Heart right ventricle (tissue), 16 donors: ENCODE data around the gene NT5DC1. TPM values are rescaled to one million over a fixed set of nuclear protein-coding genes. Genes with fewer than 3 reads are reported as not detected.

Experiments used
- ATAC-seq, 8 donors: fragments of 200-7000 bp; cut with Tn5 transposase; one replicate each; pipeline ENCODE4 v1.9.1; 2020; ENCODE audit warnings: mild to moderate bottlenecking in 8 of 8, moderate library complexity in 8 of 8, moderate number of reproducible peaks in 1 of 8
- DNase-seq, 2 donors: peaks; one replicate each; pipeline ENCODE4 v3.0.0-alpha.2; 2020
- H3K27ac ChIP-seq, 10 donors: fragments of 200-600 bp; sonication (generic) in 2 of 10; one replicate each; pipeline versions ENCODE4 v1.5.0 to v1.8.0; 2020 to 2022; ENCODE audit warnings: mild to moderate bottlenecking in 3 of 10
- H3K27me3 ChIP-seq, 7 donors: fragments of 200-600 bp; one replicate each; pipeline ENCODE4 v1.8.0; 2021 to 2022; ENCODE audit warnings: mild to moderate bottlenecking in 2 of 7
- H3K36me3 ChIP-seq, 9 donors: fragments of 200-600 bp; sonication (generic) in 1 of 9; one replicate each; pipeline versions ENCODE4 v1.5.0 to v1.8.0; 2020 to 2022; ENCODE audit warnings: mild to moderate bottlenecking in 2 of 9
- H3K4me1 ChIP-seq, 9 donors: fragments of 200-600 bp; sonication (generic) in 1 of 9; one replicate each; pipeline versions ENCODE4 v1.5.0 to v1.8.0; 2020 to 2022; ENCODE audit warnings: mild to moderate bottlenecking in 4 of 9
- H3K4me3 ChIP-seq, 10 donors: fragments of 200-600 bp; sonication (generic) in 2 of 10; one replicate each; pipeline versions ENCODE4 v1.5.0 to v1.8.0; 2020 to 2022; ENCODE audit warnings: mild to moderate bottlenecking in 7 of 10, moderate library complexity in 2 of 10
- H3K9me3 ChIP-seq, 11 donors: fragments of 200-600 bp in 10 of 11; sonication (generic) in 2 of 11; one replicate each; pipeline versions ENCODE4 v1.5.0 to v1.8.0; 2013 to 2022; ENCODE audit warnings: mild to moderate bottlenecking in 2 of 11, control low read depth in 1 of 11, moderate library complexity in 1 of 11
- CTCF ChIP-seq, 9 donors: fragments of 200-600 bp; sonication (generic) in 2 of 9; IDR thresholded peaks; one replicate each; pipeline versions ENCODE4 v1.5.0 to v1.8.0; 2021 to 2022; ENCODE audit warnings: antibody characterized with exemption in 9 of 9, mild to moderate bottlenecking in 5 of 9, moderate library complexity in 1 of 9
- WGBS, 2 donors: extraction: QIAGEN DNeasy Blood & Tissue Kit; methylation state at CpG; one replicate each; pipeline ENCODE4 v1.1.7; 2013; ENCODE audit warnings: inconsistent platforms in 1 of 2; 5-methylcytosine and 5-hydroxymethylcytosine counted together
- intact Hi-C, 10 donors: fragments of 100-400 bp; cut with DNase I; formaldehyde crosslinking; loops; one replicate each; pipeline versions ENCODE4 v1.11.1 to v1.14.2; 2022
- polyA plus RNA-seq, 2 donors: library from polyadenylated mRNA; stranded (reverse); fragments of 200-250 nt; gene quantifications; one replicate each; pipeline ENCODE4 v1.2.3, GENCODE V29; 2013
- total RNA-seq, 10 donors: library from RNA; stranded (reverse); fragmentation: NEBNext Ultra II Directional in 3 of 10; extraction: Animal tissue kit (Norgen Biotek cat#: 25700) in 3 of 10; gene quantifications; one replicate each; pipeline versions ENCODE4 v1.2.1 to v1.2.4, GENCODE V29; 2021 to 2023
- donor health status: Arrhythmogenic right ventricular cardiomyopathy.
- donor health status: ischemic (EF 13 %, LVEDD 7.1; RV severe dilation, severe dysfunction).
- donor health status: healthy with polysubstance abuse.
- donor health status: DM: no; HTN: yes; CAD: no.
- donor health status: DM: no; HTN: no; CAD: no.
- donor health status: ischemic (EF 25% LVEDD 6.9; RV normal size, moderate dysfunction).
- donor health status: ischemic (EF 25% LVEDD 5.7; RV mildly dilated, moderate dysfunction).
- donor health status: healthy.
- donor health status: DM: yes; HTN: yes; CAD: no.
- donor health status: Ischemic cardiomyopathy.
- donor health status: ischemic (EF 35%, LVEDD 5.7; RV mildly dilated, moderate dysfunction).
- donor health status: nonischemic (EF 11% LVEDD 7.7; RV severe dilation, severe dysfunction).
- donor health status: DM: yes; HTN: yes; CAD: no.
- donor health status: PGD.
- donor health status: ischemic (EF 29% LVEDD 5.4; RV normal size, mild dysfunction).
- donor health status: nonischemic (EF 23%, LVEDD 6.1; RV moderate dilation, normal function).

Gene NT5DC1
- total and polyA plus RNA-seq, 12 donors = 5.9 to 69.7 (median 57.3) TPM

DNA sequence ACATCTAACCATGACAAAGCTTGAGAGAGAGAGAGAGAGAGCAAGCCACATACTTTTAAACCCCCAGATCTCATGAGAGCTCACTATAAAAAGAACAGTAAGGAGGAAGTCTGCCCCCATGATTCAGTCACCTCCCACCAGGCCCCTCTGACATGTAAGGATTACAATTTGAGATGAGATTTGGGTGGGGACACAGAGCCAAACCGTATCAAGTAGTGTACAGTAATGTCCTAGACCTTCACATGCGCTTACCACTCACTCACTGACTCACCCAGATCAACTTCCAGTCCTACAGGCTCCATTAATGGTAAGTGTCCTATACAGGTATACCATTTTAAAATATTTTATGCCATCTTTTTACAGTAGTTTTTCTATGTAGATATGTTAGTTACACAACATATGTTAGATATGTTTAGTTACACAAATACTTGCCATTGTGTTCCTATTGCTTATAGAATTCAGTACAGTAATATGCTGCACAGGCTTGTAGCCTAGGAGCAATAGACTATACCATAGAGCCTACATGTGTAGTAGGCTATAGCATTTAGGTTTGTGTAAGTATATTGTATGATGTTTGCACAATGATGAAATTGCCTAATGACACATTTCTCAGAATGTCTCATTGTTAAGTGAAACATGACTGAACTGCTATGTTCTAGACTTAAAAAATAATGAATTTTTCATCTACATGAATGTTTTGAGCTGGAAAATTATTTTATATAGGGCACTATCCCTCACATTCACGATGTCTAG is 167.4 kb downstream of the NT5DC1 start:
- peaks cover 0 to 20% (median 6%) of the 10 kb centered on the region in 9 donors for H3K4me1 ChIP-seq
- TF ChIP-seq CTCF (IDR thresholded peaks at IDR 0.05) = no peak
- intact Hi-C loops = loop anchor here in 3 of 10 donors (5.0 to 10.0 kb wide), 4 partner anchors 51 to 297 kb away; no protein-coding TSS in a partner anchor
- H3K36me3 ChIP-seq = peaks cover 0 to 27% (median 0%) of the 10 kb centered on the region in 9 donors
- peaks cover 0 to 13% (median 5%) of the 10 kb centered on the region in 11 donors for H3K9me3 ChIP-seq
- H3K27ac ChIP-seq = no peak overlapping the region
- peak in 1 of 8 donors; percentile 51 for ATAC-seq
- no peak overlapping the region for H3K4me3 ChIP-seq
- 46 to 47% methylated on average over 3 of the region's 3 CpGs for WGBS, 2 donors
- DNase-seq = no peak
- no peaks in the 10 kb centered on the region for H3K27me3 ChIP-seq

DNA sequence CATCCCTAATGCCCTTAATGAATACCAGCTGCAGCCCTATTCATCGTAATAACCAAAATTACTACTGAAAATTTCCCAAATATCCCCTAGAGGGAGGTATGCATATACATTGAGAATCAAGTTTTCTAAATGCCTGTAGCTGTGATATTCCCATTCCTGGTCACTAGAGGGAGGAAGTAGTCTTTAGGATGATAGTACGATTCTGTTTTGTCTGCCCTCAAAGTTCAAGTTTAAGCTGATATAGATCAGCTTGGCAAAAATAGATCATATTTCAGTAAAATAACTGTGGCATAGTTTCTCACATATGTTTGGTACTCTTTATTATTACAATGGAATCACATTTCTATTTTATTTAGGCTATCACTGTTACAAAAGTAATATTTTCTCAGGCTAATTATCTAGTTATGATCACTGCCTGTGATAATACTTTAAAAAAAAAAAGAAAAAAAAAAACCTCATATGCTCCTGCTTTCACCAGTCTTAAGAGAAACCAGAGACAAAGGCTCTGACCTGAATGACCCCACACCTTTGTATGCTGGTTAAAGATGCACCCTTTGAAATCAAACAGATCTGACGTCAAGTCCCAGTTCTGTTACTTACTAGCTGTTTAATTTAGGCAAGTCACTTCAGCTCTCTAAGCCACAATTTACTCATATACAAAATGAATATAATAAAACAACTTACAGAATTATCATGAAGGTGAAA is 168.1 kb downstream of the NT5DC1 start:
- peaks cover 0 to 34% (median 0%) of the 10 kb centered on the region in 9 donors for H3K36me3 ChIP-seq
- TF ChIP-seq CTCF (IDR thresholded peaks at IDR 0.05) = peak; percentile 39 to 87 (median 66)
- H3K4me3 ChIP-seq = no peak overlapping the region
- peaks cover 0 to 20% (median 6%) of the 10 kb centered on the region in 9 donors for H3K4me1 ChIP-seq
- DNase-seq = no peak
- ATAC-seq = peak in 5 of 8 donors; percentile 55 to 80 (median 68)
- WGBS, 2 donors = 24 to 25% methylated on average over 3 of the region's 3 CpGs
- H3K9me3 ChIP-seq = peaks cover 0 to 5% (median 0%) of the 10 kb centered on the region in 11 donors
- H3K27me3 ChIP-seq = no peaks in the 10 kb centered on the region
- intact Hi-C loops = loop anchor here in 3 of 10 donors (5.0 to 10.0 kb wide), 4 partner anchors 51 to 296 kb away; no protein-coding TSS in a partner anchor
- no peak overlapping the region for H3K27ac ChIP-seq

DNA sequence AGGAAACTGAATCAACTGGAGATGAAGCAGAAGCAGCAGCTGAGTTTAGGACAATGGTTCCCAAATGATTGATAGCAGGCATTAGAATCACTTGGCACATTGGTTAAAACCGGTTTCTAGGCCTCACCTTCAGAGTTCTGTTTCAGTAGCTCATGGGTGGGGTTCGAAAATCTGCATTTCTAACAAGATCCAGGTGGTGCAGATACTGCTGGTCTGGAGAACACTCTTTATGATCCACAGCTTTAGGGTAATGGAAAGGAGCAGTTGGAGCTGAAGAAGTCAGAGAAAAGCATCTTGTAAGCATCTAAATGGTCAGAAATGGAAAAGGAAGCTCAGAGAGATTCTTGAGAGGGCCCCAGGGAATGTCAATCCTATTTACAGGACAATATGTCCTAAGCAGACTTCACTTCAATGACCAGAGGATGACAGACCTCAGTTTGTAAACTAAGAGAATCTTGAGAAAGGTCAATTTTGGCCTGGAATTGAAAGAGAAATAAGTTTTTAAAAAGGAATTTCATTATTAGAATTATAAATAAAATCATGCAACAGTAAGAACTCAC is 170.6 kb downstream of the NT5DC1 start:
- Histone ChIP-seq H3K27me3 (no peaks in the 10 kb centered on the region), H3K27ac (no peak overlapping the region), H3K4me3 (no peak overlapping the region), H3K36me3 (peaks cover 0 to 59% (median 0%) of the 10 kb centered on the region in 9 donors), H3K9me3 (no peaks in the 10 kb centered on the region), H3K4me1 (peaks cover 0 to 42% (median 20%) of the 10 kb centered on the region in 9 donors)
- ATAC-seq = no peak
- intact Hi-C loops = loop anchor here in 4 of 10 donors (10.0 kb wide), 2 partner anchors 264 to 294 kb away; no protein-coding TSS in a partner anchor
- no peak for DNase-seq
- TF ChIP-seq CTCF (IDR thresholded peaks at IDR 0.05) = no peak
- 52 to 66% methylated on average over 2 of the region's 2 CpGs for WGBS, 2 donors

DNA sequence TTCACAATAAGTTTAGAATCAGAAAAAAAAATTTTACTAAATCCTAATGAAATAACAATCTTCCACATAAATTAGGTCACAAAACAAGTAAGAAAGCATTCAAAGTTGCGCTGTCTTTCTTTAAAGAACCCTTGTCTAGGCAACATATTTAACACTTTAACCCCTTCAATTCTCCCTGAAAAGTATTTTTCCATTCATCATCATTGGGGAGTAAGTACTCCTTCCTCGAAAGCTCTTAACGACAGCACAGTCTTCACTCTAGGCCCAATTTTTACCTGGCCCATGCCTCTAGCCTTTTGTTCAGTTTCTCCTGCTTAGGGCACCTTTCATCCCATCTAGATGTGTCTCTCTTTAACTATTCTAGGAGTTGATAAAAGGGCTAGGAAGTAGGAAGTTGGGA is 176.5 kb downstream of the NT5DC1 start:
- intact Hi-C loops = loop anchor here in 4 of 10 donors (10.0 kb wide), 2 partner anchors 258 to 288 kb away; no protein-coding TSS in a partner anchor
- WGBS, 2 donors = 21 to 23% methylated on average over 3 of the region's 3 CpGs
- no peak for DNase-seq
- H3K4me1 ChIP-seq = peaks cover 3 to 65% (median 53%) of the 10 kb centered on the region in 9 donors
- no peaks in the 10 kb centered on the region for H3K9me3 ChIP-seq
- no peak for ATAC-seq
- H3K27ac ChIP-seq = peak overlapping the region in 7 of 10 donors; percentile 4 to 100 (median 96)
- peak overlapping the region in 9 of 10 donors; percentile 67 to 99 (median 91) for H3K4me3 ChIP-seq
- no peak for TF ChIP-seq CTCF (IDR thresholded peaks at IDR 0.05)
- H3K27me3 ChIP-seq = no peaks in the 10 kb centered on the region
- H3K36me3 ChIP-seq = peaks cover 0 to 63% (median 0%) of the 10 kb centered on the region in 9 donors
